ENCODE data around the gene RAD51B.

RAD51B gene

DNA sequence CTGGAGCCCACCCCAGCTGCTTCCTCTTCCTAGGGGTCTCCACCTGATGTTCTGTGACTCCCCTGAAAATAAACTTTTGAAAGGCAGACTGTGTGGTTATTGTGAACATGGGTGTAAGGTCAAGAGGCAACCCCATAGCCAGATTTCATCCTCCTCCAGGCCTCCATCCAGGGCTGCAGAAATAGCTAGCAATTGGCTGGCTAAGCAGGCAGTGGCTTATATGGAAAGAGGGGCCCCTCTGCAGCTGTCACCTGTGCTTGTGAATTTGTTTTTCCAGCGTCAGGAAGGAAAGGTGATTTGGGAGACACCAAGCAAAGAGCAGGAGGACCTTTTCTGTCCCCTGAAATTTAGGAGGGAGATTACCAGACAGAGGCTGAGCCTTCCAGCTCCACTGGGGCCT lies 917.5 kb downstream of the RAD51B start:
- no peak for DNase-seq (ENCODE audit: low read depth in 2 of 2)

DNA sequence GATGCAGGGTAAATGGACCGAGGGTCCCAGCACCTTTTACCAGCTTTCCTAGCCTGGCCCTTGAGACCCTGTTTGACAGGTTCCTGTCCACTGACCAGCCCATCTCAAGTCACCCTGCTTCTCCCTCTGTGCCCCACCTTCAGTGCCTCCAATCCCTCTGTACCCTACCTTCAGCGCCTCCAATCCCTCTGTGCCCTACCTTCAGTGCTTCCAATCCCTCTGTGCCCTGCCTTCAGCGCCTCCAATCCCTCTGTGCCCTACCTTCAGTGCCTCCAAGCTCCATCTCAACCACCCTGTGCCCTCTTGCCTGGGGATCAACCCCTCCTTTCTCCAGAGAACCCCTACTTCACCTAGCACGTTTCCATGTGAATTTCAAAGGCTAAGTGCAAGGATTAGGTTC lies 919.0 kb downstream of the RAD51B start:
- DNase-seq (ENCODE audit: low read depth in 2 of 2) = no peak

DNA sequence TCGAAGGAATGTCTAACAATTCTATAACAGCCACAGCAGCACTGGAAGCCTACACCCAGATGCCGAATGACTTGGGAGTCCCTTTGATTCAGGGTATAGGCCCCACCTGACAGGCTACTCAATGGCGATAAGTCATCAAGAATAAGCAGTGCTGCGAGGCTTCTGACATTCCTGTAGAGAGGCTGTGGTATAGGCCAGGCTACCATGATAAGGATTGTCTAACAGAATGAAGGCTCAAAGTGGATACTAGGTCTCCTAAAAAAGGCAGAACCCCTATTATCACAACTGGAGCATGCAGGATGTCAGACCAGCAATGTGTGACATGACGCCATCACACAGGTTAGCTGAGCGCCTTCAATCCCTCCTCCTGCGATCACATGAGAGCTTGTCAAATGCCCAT lies 920.1 kb downstream of the RAD51B start:
- DNase-seq (ENCODE audit: low read depth in 2 of 2) = no peak

DNA sequence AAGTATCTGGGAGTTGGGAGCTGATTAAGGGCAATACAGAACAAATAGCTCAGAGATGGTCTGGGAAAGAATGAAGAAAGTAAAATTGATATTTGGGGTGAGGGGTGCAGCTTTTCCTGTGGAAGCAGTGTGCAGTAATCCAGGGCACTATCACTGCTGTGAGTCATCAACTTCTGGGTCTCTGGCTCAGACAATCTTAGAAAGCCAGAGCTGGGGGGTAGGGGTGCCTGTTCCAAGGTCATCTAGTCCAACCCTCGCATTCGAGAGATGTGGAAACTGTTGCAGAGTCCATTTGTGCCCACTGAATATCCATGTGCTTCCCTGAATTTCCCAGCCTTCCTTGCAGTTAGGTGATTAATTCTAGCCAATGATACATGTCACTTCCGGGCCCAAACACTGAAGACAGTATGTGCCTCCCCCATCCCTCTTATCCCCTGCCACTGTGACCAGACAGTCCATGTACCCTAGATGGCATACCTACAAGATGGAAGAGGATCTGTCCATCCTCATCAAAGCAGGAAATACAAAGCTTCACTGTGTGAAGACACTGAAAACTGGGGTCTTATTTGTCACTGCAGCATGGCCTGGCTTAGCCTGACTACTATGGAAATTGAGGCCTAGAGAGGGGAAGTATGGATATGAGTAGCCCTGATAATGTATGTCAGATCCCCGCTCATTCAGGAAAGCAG lies 921.4 kb downstream of the RAD51B start:
- DNase-seq (ENCODE audit: low read depth in 2 of 2) = no peak

DNA sequence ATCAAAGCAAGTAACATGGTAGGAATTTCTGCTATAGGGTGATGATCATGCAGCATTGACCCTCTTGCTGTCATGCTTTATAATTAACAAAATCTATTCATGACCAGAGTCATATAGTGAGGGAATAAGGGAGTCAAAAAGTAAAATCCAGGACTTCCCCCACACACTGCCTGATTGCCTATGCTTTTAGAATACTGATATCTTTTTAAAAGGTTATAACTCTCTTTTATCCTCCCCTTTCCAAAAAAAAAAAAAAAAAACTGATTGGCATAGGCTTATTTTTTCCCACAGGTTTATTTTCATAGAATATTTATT lies 921.9 kb downstream of the RAD51B start:
- no peak for DNase-seq (ENCODE audit: low read depth in 2 of 2)

DNA sequence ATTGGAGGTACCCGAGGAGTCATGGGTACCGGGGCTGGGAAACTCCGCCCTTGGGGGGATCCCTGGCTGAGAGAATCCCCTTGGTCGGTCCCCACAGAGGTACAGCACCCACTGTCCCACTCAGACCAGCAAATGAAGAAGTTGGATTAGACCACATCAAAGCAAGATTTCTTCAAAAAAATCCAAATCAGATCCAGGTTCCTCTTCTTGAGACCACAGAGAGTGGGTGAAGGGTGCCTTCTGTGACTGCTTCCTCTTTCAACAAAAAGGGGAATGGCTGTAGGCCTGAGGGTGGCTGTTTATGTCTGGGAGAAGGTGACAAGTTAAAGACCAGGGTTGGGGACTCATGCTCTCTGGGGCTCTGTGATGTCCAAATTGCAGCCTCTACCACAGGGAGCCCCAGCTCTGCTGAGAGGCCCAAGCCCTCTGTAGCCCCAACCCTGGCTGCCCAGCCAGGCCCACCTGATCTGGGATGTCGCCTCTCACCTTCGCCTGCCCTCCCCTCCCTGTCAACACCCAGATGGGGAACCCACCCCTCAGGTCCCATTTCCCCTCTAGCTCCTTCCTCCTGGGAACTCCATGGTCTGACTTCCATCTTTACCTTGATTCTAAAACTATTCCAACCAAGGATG lies 922.4 kb downstream of the RAD51B start:
- no peak for DNase-seq (ENCODE audit: low read depth in 2 of 2)

DNA sequence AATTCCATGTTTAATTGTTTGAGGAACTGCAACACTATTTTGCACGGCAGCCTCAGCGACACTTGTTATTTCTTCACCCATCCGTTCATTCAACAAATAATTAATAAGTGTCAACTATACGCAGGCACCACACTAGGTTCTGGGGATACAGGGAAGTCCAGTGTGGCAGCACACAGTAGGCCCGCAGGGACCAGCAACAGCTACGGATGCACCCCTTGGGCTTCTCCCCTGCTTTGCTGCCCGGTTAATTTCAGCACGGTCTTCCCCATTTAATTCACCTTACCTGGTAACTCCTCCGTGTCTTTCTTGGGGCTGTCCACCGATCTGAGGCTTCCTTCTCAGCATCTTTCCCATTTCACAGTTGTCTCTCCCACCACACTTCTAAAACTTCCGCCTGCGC lies 925.0 kb downstream of the RAD51B start:
- DNase-seq (ENCODE audit: low read depth in 2 of 2) = no peak

DNA sequence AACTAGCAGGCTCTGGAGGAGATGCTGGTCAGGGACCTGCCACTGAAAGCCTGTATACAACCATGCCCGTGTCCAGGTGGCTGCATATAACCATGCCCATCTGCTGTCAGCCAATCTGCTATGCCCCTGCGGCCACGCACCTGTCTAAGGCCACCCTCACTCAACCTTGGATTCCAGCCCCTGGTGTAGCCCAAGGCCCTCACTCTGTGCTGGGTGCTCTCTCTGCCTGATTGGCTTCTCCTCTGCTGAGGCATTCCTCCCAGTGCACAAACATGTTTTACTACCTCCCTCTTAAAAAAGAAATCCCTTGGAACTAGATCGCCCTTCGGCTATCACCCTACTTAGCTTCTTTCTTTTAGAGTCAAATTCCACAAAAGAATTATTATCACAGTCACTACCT lies 927.8 kb downstream of the RAD51B start:
- DNase-seq (ENCODE audit: low read depth in 2 of 2) = no peak

DNA sequence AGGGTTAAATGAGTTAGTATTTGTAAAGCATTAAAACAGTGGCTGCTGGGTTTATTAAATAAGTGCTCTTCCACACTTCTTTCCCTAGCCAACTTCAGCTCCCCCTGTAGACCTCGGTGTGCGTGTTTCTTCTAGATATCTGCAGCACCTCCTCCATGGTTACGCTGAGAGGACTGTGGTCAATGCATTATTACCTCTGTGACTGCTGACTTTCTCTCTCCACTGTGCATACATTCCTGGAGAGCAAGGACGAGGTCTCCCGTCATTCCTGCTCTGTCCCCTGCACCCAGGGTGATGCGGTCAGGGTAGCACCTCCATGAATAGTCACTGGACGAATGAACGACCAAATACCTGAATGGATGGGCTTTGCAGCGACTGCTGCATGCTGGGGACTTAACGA lies 928.7 kb downstream of the RAD51B start:
- DNase-seq (ENCODE audit: low read depth in 2 of 2) = no peak

DNA sequence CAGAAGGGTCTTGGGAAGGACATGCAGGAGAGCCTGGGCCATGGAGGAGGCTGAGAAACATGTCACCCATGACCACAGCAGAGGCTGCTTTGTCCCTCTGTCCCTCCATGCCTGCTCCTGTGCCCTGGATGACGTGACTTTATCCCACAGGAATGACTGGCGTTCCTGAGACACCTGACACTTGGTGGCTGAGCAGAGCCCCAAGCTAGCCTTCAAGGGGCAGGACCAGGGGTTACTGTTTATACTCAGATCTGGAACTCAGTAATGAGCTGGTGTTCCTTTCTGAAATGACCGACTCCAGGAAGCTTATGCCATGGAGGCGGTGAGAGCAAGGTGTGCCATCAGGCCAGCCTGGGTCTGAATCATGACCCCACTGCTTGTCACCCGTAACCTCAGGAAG lies 929.1 kb downstream of the RAD51B start:
- no peak for DNase-seq (ENCODE audit: low read depth in 2 of 2)

DNA sequence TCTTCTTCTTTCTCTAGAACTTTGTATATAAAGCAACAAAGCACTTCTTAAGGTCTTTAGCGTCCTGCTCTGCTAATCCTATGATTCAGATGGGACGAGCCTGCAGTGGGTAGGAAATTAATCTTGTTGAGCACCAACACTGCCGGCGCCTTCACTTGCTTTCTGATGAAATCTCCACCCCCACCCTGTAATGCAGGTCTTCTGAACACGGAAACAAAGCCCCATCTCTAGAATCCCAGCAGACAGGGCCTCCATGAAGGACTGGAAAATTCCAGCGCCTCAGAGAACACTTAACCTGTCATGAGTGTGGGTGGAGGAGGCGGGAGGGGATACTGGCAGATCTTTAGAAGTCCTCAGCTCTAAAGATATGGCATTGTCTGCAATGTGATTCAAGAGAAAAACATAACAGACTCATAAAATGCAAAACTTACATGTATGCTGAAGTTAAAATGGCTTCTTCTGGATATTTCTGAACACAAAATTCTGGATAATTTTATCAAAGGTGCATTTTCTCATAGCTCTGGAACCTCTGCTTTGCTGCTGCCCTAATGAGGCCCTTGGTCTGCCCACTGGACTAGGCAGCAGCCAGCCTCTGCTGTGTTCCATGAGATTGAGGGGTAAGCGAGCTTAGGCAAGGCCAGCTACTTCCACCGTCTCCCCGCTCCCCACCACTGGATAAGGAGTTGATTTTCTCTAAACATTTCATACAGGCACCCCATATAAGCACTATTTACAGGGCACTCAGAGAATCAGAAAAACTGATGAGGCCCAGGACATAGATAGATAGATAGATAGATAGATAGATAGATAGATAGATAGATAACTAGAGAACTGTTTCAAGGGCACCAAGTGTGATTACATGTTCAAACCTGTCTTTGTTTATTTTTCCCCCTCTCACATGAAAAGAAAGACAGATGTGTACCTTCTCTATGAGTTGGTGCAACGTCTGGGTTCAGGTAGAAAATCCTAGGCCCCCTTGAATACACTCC lies 930.2 kb downstream of the RAD51B start:
- no peak for DNase-seq (ENCODE audit: low read depth in 2 of 2)

DNA sequence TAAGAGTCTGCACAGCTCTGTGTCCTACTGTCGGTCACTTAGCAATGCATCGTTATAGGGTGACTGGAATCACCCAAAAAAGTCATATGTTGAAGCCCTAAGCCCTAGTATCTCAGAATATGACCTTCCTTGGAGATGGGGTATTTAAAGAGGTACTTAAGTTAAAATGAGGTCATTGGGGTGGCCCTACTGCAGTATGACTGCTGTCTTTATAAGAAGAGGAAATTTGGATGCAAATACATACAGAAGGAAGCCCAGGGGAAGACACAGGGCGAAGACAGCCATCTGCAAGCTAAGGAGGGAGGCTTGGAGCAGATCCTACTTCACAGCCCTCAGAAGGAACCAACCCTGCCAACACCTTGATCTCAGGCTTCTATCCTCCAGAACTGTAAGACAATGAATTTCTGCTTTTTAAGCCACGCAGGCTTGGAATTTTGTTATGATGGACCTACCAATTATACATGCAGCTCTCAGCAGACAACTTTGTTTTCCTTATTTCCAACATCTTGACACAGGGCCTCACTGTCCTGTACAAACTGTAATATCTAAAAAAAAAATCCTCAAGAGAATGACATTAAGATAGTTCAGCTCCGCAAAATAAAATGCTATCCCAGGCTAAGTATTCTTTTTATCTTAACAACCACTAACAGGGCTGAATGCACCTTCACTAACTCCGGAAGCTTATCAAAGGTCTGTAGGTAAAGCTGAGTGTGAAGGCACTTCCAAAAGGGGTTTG lies 932.9 kb downstream of the RAD51B start:
- no peak for DNase-seq (ENCODE audit: low read depth in 2 of 2)

DNA sequence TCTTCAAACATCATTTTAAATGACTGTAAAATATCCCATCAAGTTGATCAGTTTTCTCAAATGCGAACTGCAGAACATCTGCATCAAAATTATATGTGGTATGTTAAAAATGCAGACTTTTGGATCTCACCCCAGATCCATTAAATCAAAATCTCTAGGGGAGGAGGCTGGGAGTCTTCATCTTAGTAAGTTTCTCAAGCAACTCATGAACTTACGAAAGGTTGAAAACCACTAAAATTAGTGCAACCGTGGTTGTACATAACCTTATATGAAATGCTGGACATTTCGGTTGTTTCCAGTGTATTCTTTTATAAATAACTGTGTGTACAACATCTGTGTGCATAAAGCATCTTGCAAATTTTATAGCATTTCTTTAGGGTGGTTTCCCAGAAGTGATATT lies 934.1 kb downstream of the RAD51B start:
- DNase-seq (ENCODE audit: low read depth in 2 of 2) = no peak

DNA sequence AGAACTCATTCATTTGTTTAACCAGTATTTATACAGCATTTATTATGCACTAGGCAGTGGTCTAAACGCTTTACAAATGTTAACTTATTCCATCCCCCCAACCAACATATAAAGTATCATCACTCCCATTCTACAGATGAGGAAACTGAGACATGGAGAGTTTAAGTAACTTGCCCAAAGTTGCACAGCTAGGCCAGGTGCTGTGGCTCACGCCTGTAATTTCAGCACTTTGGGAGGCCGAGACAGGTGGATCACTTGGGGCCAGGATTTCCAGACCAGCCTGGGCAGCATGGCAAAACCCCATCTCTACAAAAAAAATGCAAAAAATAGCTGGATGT lies 935.4 kb downstream of the RAD51B start:
- DNase-seq (ENCODE audit: low read depth in 2 of 2) = no peak

DNA sequence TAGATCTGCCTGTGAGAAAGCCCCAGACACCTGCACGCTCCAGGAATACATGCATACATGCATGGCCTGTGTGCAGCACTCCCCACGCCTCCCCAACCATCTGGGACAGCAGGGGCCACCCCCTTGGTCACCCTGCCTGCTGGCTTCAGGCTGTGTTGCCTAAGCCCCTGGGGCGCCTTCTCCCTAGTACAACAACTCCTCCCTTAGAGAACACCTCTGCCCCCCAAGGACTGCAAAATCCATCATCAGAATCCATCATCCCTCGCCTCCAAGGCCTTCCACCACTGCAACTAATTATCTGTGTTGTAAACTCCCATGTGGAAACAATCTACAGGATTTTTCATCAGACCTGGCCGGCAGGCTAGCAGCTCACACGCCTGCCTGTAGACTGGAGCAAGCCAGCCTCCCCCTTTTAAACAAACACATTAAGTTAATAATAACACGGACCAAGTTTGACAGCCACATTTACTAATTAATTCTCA lies 936.5 kb downstream of the RAD51B start:
- DNase-seq (ENCODE audit: low read depth in 2 of 2) = no peak

DNA sequence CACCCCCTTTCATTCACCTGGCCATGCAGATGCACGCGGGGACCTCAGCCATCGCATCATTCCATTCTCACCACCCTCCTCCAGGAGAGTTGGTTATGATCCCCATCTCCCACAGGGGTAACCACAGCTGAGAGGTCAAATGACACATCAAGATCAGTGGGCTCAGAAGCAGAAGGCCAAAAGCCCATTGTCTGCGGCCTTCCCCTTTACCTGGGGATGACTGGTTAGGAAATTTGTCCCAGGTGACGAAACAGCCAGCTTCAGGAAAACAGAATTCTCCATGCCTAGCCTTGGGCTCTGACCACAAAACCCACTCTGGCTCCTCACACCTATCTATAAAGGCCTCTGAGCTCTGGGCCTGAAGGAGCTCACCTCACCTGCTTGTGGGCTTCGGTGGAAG lies 937.2 kb downstream of the RAD51B start:
- no peak for DNase-seq (ENCODE audit: low read depth in 2 of 2)

DNA sequence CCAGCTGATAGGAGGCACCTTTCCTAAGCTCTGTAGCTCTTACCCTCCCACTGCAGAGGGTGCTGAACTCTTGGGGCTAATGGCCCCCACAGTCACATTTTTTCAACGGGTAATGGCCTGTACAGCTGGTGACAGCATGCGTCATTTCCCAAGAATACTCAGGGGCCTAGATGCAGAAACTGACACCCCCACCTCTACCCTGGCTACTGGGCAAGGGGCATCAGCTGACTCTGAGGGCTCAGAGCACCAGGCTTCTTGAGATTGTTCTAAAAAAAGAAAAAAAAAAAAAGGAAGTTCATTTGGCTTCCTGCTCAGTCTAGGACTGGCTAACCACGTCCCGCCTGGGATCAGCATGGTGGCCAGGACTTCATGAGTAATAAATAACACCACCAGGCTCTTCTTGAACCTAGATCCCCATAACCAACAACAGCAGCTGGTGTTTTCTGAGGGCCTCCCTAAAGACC lies 938.1 kb downstream of the RAD51B start:
- no peak for DNase-seq (ENCODE audit: low read depth in 2 of 2)

DNA sequence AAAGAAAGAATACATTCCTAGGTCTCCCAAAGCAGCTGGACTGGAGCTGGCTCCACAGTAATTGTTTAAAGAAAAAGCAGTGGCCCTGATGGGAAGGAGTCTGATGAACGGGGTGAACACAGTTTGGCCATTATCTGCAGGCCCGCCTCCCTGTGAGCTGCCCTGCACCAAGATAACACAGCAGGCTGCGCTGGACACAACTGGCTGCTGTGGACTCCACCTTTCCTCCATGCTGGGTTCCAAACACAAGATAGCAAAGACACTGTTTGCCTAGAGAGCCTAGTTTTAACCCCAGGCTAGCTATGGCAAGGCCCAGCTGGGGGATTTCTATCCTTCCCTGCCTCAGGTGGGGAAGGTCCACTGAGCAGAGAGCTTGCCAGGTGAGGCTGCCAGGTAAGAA lies 938.7 kb downstream of the RAD51B start:
- no peak for DNase-seq (ENCODE audit: low read depth in 2 of 2)

DNA sequence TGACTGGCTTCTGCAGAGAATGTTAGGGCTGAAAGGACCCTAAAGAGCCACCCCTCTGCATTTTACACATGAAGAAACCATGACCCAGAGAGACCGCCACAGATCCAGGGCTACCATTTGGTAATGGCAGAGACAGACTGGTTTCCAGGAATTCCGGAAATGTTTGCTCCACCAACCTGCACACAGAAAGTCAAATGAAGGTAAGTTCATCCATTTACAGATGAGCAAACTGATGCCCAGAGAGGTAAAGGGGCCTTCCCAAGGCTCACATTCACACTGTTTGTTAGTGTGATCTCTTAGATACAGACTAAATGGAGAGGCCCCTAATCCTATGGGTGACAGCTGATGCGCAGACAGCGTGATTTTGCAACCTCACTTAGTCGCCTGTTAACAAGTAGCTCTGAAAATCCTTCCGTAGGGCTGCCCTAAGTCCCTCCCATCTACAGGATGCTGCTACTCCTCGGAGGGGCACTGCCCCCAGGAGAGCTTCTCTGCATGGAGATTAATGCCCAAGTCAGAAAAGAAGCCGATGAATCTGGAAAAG lies 939.5 kb downstream of the RAD51B start:
- DNase-seq (ENCODE audit: low read depth in 2 of 2) = no peak

DNA sequence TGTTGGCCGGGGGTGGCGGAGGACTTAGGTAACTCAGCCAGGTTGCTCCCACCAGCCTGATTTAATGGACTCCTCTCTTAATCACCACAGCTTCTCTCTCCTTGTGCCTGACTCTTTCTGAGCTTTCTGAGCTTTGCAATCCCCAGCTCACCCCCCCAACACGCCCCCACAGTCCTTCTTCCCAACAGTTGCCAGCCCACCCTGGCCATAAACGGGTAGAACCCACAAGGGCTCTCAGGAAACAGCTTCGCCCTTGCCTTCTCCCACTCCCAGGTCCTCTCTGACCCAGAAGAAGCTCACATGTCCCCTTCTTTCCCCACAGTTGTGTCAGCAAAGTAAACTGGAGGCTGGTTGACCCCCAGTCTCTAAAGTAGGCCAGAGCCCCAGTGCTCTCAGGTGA lies 940.4 kb downstream of the RAD51B start:
- no peak for DNase-seq (ENCODE audit: low read depth in 2 of 2)

DNA sequence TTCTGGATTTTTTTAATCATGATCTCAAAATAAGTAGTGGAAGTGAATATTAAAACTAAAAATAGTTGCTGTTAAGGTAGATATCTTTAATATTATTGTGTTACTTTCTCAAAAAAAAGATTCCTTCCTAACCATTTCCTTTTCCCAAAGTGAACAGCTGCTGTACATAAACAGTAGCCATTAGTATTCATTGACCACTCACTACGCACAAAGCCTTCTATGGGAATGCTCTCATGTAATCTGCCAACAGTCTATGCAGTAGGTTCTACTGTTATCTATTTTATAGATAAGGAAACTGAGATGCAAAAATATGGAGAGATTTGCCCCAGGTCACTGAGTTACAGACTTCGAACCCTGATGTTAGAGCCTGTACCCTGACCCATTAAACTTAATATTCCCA lies 941.2 kb downstream of the RAD51B start:
- no peak for DNase-seq (ENCODE audit: low read depth in 2 of 2)

DNA sequence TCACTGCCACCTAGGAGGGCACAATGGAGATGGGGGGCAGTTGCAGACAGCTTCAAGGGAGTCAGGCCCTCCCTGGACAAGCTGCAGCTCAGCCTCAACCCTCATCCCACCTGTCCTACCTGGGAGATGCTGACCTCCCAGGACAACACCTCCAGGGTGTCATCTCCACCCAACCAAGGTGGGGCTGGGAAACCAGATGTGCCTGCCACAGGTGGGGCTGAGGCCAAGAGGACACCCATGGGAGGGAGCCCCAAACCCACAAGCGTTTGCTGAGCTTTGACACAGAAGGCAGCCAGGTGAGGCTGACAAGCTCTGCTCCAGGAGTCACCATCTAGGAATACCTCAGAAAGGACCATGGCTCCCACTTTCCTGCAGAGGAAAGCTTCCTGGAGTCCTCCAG lies 941.8 kb downstream of the RAD51B start:
- no peak for DNase-seq (ENCODE audit: low read depth in 2 of 2)

Data from stimulated activated CD4-positive, alpha-beta T cell treated with anti-CD3 and anti-CD28 coated beads, Interleukin-12 subunit alpha, Interleukin-12 subunit beta, amount 100 ng/mL, for 24 hours (primary cell).